CD4-positive, alpha-beta T cell treated with Interleukin-17A for 1 hour (primary cell): ENCODE data around the gene STX5.
"Not testable (repeated sequence)": the region's sequence is repeated elsewhere in the genome, so short reads cannot be mapped to it uniquely, and the experiment has no call there.

ENCODE experiments used
- DNase-seq: peaks from one replicate; pipeline ENCODE4 v3.0.0-alpha.2; 2020

The STX5 gene

GRCh38 chr11:62854013-62854824 is 22.4 kb upstream of the STX5 start:
- no peak for DNase-seq

- peak; percentile 71 for DNase-seq
These were observed 21.6 kb upstream of the STX5 start for GRCh38 chr11:62853279-62853965.

- DNase-seq, result no peak
These were observed 20.8 kb upstream of the STX5 start for GRCh38 chr11:62852523-62853188.

GRCh38 chr11:62851807-62852522 is 20.1 kb upstream of the STX5 start:
- no peak for DNase-seq

- no peak for DNase-seq
These were observed 19.3 kb upstream of the STX5 start for GRCh38 chr11:62850911-62851806.

DNA sequence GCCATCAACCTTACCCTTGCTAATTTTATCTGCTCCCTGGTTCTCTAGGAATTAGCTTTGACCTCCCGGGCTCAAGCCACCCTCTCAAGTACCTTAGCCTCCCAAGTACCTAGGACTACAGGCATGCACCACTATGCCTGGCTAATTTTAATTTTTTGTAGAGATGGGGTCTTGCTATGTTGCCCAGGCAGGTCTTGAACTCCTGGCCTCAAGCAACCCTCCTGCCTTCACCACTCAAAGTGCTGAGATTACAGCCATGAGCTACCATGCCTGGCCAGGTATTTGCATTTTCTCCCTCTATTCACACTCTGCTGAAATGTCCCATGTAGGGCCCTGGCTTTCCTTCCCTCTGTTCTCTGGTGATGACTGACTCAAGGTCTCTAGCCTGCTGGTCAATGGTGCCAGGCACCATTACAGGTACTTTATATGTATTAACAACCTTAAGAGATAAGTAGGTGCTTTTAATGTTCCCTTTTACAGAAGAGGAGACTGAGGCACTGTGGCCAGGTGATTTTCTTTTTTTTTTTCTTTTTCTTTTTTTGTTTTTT is 16.0 kb upstream of the STX5 start:
- DNase-seq, result no peak

- no peak for DNase-seq
These were observed 14.3 kb upstream of the STX5 start for GRCh38 chr11:62846177-62846576.

GRCh38 chr11:62844154-62844553 is 12.3 kb upstream of the STX5 start:
- DNase-seq, result no peak

GRCh38 chr11:62843466-62843865 is 11.6 kb upstream of the STX5 start:
- DNase-seq, result no peak

GRCh38 chr11:62842891-62843290 is 11.0 kb upstream of the STX5 start:
- not testable (repeated sequence) for DNase-seq

DNA sequence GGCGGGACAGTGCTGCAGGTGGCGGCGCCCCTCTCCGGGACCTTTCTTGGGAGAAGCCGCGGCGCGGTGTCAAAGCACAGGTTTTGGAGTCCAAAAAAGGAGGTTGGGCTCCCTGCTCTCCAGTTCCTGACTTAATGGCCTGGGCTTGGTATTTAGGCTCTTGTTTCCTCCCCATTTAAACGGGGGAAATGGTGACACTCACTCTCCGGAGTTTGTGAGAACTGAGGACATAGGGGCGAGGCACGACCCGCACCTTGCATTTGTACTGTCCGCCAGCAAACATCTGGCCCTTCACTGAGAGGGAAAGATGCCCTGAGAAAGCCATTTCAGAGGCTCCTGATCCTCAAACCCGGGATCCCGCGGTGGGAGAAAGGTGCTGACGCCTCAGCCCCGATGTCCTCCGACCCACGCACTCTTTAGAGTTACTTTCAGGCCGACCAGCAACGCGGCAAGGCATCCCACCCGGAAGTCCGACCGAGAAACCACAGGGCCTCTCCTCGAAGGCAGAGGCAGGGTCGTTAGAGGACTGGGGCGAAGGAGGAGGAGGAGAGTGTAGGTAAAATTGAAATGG is 10.4 kb upstream of the STX5 start:
- DNase-seq, result peak; percentile 57

DNA sequence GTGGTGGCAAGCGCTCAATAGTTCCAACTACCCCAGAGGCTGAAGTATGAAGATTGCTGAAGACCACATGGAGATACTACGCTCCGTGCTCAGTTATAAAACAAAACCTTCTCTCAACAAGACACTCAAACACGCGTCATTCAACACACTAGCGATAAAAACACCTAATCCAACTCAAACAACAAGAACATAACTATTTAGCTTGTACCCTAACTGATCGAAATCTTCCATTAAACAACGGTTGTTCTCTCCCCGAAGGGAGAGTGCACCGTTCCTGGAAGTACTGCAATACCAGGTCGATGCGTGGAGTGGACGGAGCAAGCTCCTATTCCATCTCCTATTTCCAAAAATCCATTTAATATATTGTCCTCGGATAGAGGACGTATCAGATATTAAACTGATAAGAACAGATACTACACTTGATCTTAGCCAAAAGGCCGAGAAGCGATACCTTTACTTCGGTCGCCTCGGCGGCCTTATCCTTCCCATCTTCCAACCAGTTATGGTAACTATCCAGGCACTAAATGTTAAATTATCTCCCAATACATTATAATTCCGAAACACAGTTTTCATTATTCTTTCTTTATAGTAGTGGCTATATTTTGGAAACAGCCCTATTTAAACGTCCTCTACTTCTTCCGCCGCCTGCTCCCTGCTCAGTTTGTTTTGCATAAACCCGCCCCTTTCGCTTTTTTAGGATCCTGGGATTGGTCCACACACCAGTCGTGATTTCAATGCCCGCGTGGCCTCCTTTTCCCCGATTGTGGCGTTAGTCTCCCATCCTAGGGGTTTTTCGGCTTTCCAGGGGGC is 9.7 kb upstream of the STX5 start:
- DNase-seq, result peak; percentile 95

- peak; percentile 89 for DNase-seq
These were observed 9.0 kb upstream of the STX5 start for GRCh38 chr11:62840721-62841360.

GRCh38 chr11:62839050-62839945 is 7.4 kb upstream of the STX5 start, which contains the start of gene WDR74:
Gene WDR74 (minus strand): TSS chr11:62839590. CDS start chr11:62839570, 20 bp downstream.
- peak; percentile 95 for DNase-seq

- no peak for DNase-seq
These were observed 3.5 kb upstream of the STX5 start for GRCh38 chr11:62835336-62835735.

- no peak for DNase-seq
These were observed 734 bp upstream of the STX5 start, which contains the start of gene TEX54 for GRCh38 chr11:62832336-62833234. Gene TEX54 (minus strand): TSS chr11:62832841.

GRCh38 chr11:62830904-62831519 is 839 bp downstream of the STX5 start:
- DNase-seq, result no peak
